Vagina (tissue), 2 donors: Measurements from ENCODE around the gene STK39.

Source experiments
- POLR2A ChIP-seq, 2 donors: fragments of 450-650 bp; IDR thresholded peaks; one replicate each; pipeline ENCODE4 v1.6.1; 2017; ENCODE audit warnings: antibody characterized with exemption in 2 of 2, mild to moderate bottlenecking in 2 of 2, moderate library complexity in 2 of 2
- TF ChIP-seq, protein P1 (sequence below), 3 experiments: fragments of 450-650 bp in 2 of 3; fragments of 200-600 bp in 1 of 3; sonication (generic) in 1 of 3; IDR thresholded peaks; one replicate each; pipeline ENCODE4 v1.5.1; 2017 to 2019; ENCODE audit warnings: antibody characterized with exemption in 3 of 3, mild to moderate bottlenecking in 2 of 3, moderate library complexity in 2 of 3

- no peak for TF ChIP-seq POLR2A (IDR thresholded peaks at IDR 0.05)
- TF ChIP-seq, protein P1, sequence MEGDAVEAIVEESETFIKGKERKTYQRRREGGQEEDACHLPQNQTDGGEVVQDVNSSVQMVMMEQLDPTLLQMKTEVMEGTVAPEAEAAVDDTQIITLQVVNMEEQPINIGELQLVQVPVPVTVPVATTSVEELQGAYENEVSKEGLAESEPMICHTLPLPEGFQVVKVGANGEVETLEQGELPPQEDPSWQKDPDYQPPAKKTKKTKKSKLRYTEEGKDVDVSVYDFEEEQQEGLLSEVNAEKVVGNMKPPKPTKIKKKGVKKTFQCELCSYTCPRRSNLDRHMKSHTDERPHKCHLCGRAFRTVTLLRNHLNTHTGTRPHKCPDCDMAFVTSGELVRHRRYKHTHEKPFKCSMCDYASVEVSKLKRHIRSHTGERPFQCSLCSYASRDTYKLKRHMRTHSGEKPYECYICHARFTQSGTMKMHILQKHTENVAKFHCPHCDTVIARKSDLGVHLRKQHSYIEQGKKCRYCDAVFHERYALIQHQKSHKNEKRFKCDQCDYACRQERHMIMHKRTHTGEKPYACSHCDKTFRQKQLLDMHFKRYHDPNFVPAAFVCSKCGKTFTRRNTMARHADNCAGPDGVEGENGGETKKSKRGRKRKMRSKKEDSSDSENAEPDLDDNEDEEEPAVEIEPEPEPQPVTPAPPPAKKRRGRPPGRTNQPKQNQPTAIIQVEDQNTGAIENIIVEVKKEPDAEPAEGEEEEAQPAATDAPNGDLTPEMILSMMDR (IDR thresholded peaks at IDR 0.05): no peak
Observed at GRCh38 chr2:168145011-168145410, 102.4 kb downstream of the STK39 start.
